ENCODE data around the gene CDIPT. TPM values are rescaled to one million over a fixed set of nuclear protein-coding genes. Genes with fewer than 3 reads are reported as not detected.

Gene CDIPT
- total and polyA plus RNA-seq, 3 experiments from 2014 or later = 63.9 to 109 (median 68.4) TPM

- peak; percentile 69 to 82 (median 71) for DNase-seq
- ChIA-PET CTCF (interaction anchor here (1.3 to 1.4 kb wide), 2 partner anchors 25 to 200 kb away, joined by 3 read pairs; partner anchors contain the start of gene KCTD13), POLR2A (interaction anchor here (0.5 to 1.0 kb wide), 4 partner anchors 79 to 234 kb away, joined by 3 to 4 read pairs (median 3); no protein-coding TSS in a partner anchor)
- Mint-ChIP-seq H3K4me3 (peak within 1 kb of the TSS; percentile 34 to 78 (median 62)), H3K27ac (peak within 1 kb of the TSS in 1 of 8 donors; percentile 32), H3K9me3 (no peaks in the 10 kb centered on the region), H3K36me3 (peaks cover 0 to 3% (median 0%) of the 10 kb centered on the region in 3 donors), H3K4me1 (peaks cover 0 to 9% (median 5%) of the 10 kb centered on the region in 3 donors), H3K27me3 (peaks cover 16 to 29% of the 10 kb centered on the region in 2 donors)
- Histone ChIP-seq H3K36me3 (ENCODE audit: insufficient read depth, low read length) (no peaks in the 10 kb centered on the region), H3K9me3 (ENCODE audit: low read length) (no peaks in the 10 kb centered on the region), H3K27ac (ENCODE audit: low read depth, low read length) (no peak within 1 kb of the TSS), H3K4me3 (ENCODE audit: low read length) (peak within 1 kb of the TSS; percentile 47), H3K4me1 (ENCODE audit: insufficient read depth, low read length) (peaks cover 7% of the 10 kb centered on the region), H3K27me3 (ENCODE audit: insufficient read depth, low read length, poor library complexity, severe bottlenecking) (peaks cover 24% of the 10 kb centered on the region)
These were observed 37.3 kb upstream of the CDIPT start, which contains the start of gene ASPHD1 for GRCh38 chr16:29900102-29900887. TSS of gene ASPHD1 (plus strand) at chr16:29900488. CDS start at chr16:29900972, 484 bp downstream.

- Mint-ChIP-seq H3K9me3 (no peaks in the 10 kb centered on the region), H3K27me3 (peaks cover 16 to 32% of the 10 kb centered on the region in 2 donors), H3K4me1 (peaks cover 0 to 9% (median 5%) of the 10 kb centered on the region in 3 donors), H3K36me3 (peaks cover 0 to 3% (median 0%) of the 10 kb centered on the region in 3 donors), H3K27ac (no peak within 1 kb of the TSS), H3K4me3 (peak within 1 kb of the TSS; percentile 34 to 78 (median 62))
- Histone ChIP-seq H3K27ac (ENCODE audit: low read depth, low read length) (no peak within 1 kb of the TSS), H3K36me3 (ENCODE audit: insufficient read depth, low read length) (no peaks in the 10 kb centered on the region), H3K4me3 (ENCODE audit: low read length) (peak within 1 kb of the TSS; percentile 47), H3K4me1 (ENCODE audit: insufficient read depth, low read length) (peaks cover 7% of the 10 kb centered on the region), H3K27me3 (ENCODE audit: insufficient read depth, low read length, poor library complexity, severe bottlenecking) (peaks cover 26% of the 10 kb centered on the region), H3K9me3 (ENCODE audit: low read length) (no peaks in the 10 kb centered on the region)
- ChIA-PET POLR2A (interaction anchor here (0.6 to 1.0 kb wide), 3 partner anchors 78 to 233 kb away, joined by 3 read pairs; no protein-coding TSS in a partner anchor), CTCF (interaction anchor here (1.3 to 1.4 kb wide), 2 partner anchors 26 to 199 kb away, joined by 3 read pairs; partner anchors contain the start of gene KCTD13)
- peak in 1 of 5 donors; percentile 80 for DNase-seq
These were observed 36.6 kb upstream of the CDIPT start, which contains the start of gene SEZ6L2 for GRCh38 chr16:29899516-29900101. TSS of gene SEZ6L2 (minus strand) at chr16:29899550. CDS start at chr16:29899019, 531 bp downstream.

GRCh38 chr16:29898804-29899515 lies 35.9 kb upstream of the CDIPT start:
- H3K36me3 ChIP-seq (ENCODE audit: insufficient read depth, low read length) = no peaks in the 10 kb centered on the region
- no peak overlapping the region for H3K27ac ChIP-seq (ENCODE audit: low read depth, low read length)
- H3K4me3 ChIP-seq (ENCODE audit: low read length) = no peak overlapping the region
- H3K9me3 ChIP-seq (ENCODE audit: low read length) = no peaks in the 10 kb centered on the region
- Mint-ChIP-seq H3K9me3 (no peaks in the 10 kb centered on the region), H3K36me3 (peaks cover 0 to 3% (median 0%) of the 10 kb centered on the region in 3 donors), H3K27ac (no peak overlapping the region), H3K27me3 (peaks cover 16 to 35% of the 10 kb centered on the region in 2 donors), H3K4me1 (peaks cover 0 to 9% (median 5%) of the 10 kb centered on the region in 3 donors), H3K4me3 (peak overlapping the region in 2 of 7 donors; percentile 22 to 68)
- DNase-seq = no peak
- H3K27me3 ChIP-seq (ENCODE audit: insufficient read depth, low read length, poor library complexity, severe bottlenecking) = peaks cover 26% of the 10 kb centered on the region
- POLR2A ChIA-PET = interaction anchor here (0.7 to 0.9 kb wide), 2 partner anchors 232 to 791 kb away, joined by 3 read pairs; no protein-coding TSS in a partner anchor
- CTCF ChIA-PET = interaction anchor here (1.3 to 1.4 kb wide), 2 partner anchors 27 to 198 kb away, joined by 3 read pairs; partner anchors contain the start of gene KCTD13
- peaks cover 7% of the 10 kb centered on the region for H3K4me1 ChIP-seq (ENCODE audit: insufficient read depth, low read length)

GRCh38 chr16:29898135-29898803 lies 35.2 kb upstream of the CDIPT start:
- Histone ChIP-seq H3K4me1 (ENCODE audit: insufficient read depth, low read length) (peaks cover 7% of the 10 kb centered on the region), H3K9me3 (ENCODE audit: low read length) (no peaks in the 10 kb centered on the region), H3K4me3 (ENCODE audit: low read length) (no peak overlapping the region), H3K36me3 (ENCODE audit: insufficient read depth, low read length) (no peaks in the 10 kb centered on the region), H3K27me3 (ENCODE audit: insufficient read depth, low read length, poor library complexity, severe bottlenecking) (peaks cover 26% of the 10 kb centered on the region), H3K27ac (ENCODE audit: low read depth, low read length) (no peak overlapping the region)
- ChIA-PET POLR2A (interaction anchor here (0.7 kb wide), 1 partner anchor 792 kb away, joined by 3 read pairs; no protein-coding TSS in a partner anchor), CTCF (interaction anchor here (0.6 to 1.4 kb wide), 2 partner anchors 198 to 1406 kb away, joined by 3 read pairs; partner anchors contain the start of gene CLN3)
- no peak for DNase-seq
- Mint-ChIP-seq H3K27me3 (peaks cover 13 to 35% of the 10 kb centered on the region in 2 donors), H3K4me1 (peaks cover 0 to 9% (median 5%) of the 10 kb centered on the region in 3 donors), H3K4me3 (peak overlapping the region in 3 of 7 donors; percentile 10 to 68 (median 22)), H3K36me3 (peaks cover 0 to 3% (median 0%) of the 10 kb centered on the region in 3 donors), H3K9me3 (no peaks in the 10 kb centered on the region), H3K27ac (no peak overlapping the region)

- H3K36me3 Mint-ChIP-seq = peaks cover 0 to 3% (median 0%) of the 10 kb centered on the region in 3 donors
- CTCF ChIA-PET = no interaction called here
These were observed 34.3 kb upstream of the CDIPT start for GRCh38 chr16:29897333-29897732.

GRCh38 chr16:29896841-29897240 lies 33.8 kb upstream of the CDIPT start:
- H3K36me3 ChIP-seq (ENCODE audit: insufficient read depth, low read length) = no peaks in the 10 kb centered on the region
- Mint-ChIP-seq H3K36me3 (peaks cover 0 to 3% (median 0%) of the 10 kb centered on the region in 3 donors), H3K4me3 (peak overlapping the region in 1 of 7 donors; percentile 41), H3K27me3 (peaks cover 15 to 35% of the 10 kb centered on the region in 2 donors), H3K4me1 (peaks cover 0 to 9% (median 5%) of the 10 kb centered on the region in 3 donors), H3K9me3 (no peaks in the 10 kb centered on the region), H3K27ac (no peak overlapping the region)
- no peak for DNase-seq
- H3K4me1 ChIP-seq (ENCODE audit: insufficient read depth, low read length) = peaks cover 7% of the 10 kb centered on the region
- no peak overlapping the region for H3K4me3 ChIP-seq (ENCODE audit: low read length)
- POLR2A ChIA-PET = no interaction called here
- peaks cover 26% of the 10 kb centered on the region for H3K27me3 ChIP-seq (ENCODE audit: insufficient read depth, low read length, poor library complexity, severe bottlenecking)
- no peak overlapping the region for H3K27ac ChIP-seq (ENCODE audit: low read depth, low read length)
- H3K9me3 ChIP-seq (ENCODE audit: low read length) = no peaks in the 10 kb centered on the region
- CTCF ChIA-PET = no interaction called here

More at GRCh38 chr16:29897333-29897732, 34.3 kb upstream of the CDIPT start:
- no peak overlapping the region for H3K4me3 ChIP-seq (ENCODE audit: low read length)
- peak overlapping the region in 1 of 7 donors; percentile 24 for H3K4me3 Mint-ChIP-seq
- no peak for DNase-seq
- no peaks in the 10 kb centered on the region for H3K36me3 ChIP-seq (ENCODE audit: insufficient read depth, low read length)
- peaks cover 15 to 35% of the 10 kb centered on the region in 2 donors for H3K27me3 Mint-ChIP-seq
- peaks cover 7% of the 10 kb centered on the region for H3K4me1 ChIP-seq (ENCODE audit: insufficient read depth, low read length)
- peaks cover 0 to 9% (median 5%) of the 10 kb centered on the region in 3 donors for H3K4me1 Mint-ChIP-seq
- no peaks in the 10 kb centered on the region for H3K9me3 ChIP-seq (ENCODE audit: low read length)
- POLR2A ChIA-PET = no interaction called here
- no peak overlapping the region for H3K27ac ChIP-seq (ENCODE audit: low read depth, low read length)
- H3K27me3 ChIP-seq (ENCODE audit: insufficient read depth, low read length, poor library complexity, severe bottlenecking) = peaks cover 26% of the 10 kb centered on the region
- H3K9me3 Mint-ChIP-seq = no peaks in the 10 kb centered on the region
- H3K27ac Mint-ChIP-seq = no peak overlapping the region

GRCh38 chr16:29894352-29894751 lies 31.3 kb upstream of the CDIPT start:
- Mint-ChIP-seq H3K27me3 (peaks cover 13 to 35% of the 10 kb centered on the region in 2 donors), H3K9me3 (peaks cover 0 to 1% (median 0%) of the 10 kb centered on the region in 5 donors), H3K4me3 (peak overlapping the region in 1 of 7 donors; percentile 52), H3K27ac (no peak overlapping the region), H3K36me3 (peaks cover 0 to 3% (median 0%) of the 10 kb centered on the region in 3 donors), H3K4me1 (peaks cover 0 to 5% (median 2%) of the 10 kb centered on the region in 3 donors)
- no peak for DNase-seq
- Histone ChIP-seq H3K4me3 (ENCODE audit: low read length) (no peak overlapping the region), H3K9me3 (ENCODE audit: low read length) (no peaks in the 10 kb centered on the region), H3K36me3 (ENCODE audit: insufficient read depth, low read length) (no peaks in the 10 kb centered on the region), H3K4me1 (ENCODE audit: insufficient read depth, low read length) (peaks cover 2% of the 10 kb centered on the region), H3K27me3 (ENCODE audit: insufficient read depth, low read length, poor library complexity, severe bottlenecking) (peaks cover 21% of the 10 kb centered on the region), H3K27ac (ENCODE audit: low read depth, low read length) (no peak overlapping the region)
- ChIA-PET POLR2A (no interaction called here), CTCF (interaction anchor here (0.6 kb wide), 1 partner anchor 45 kb away, joined by 3 read pairs; no protein-coding TSS in a partner anchor)
